WTC11 (cell line): Measurements from ENCODE around the gene GPR157. TPM values are rescaled to one million over a fixed set of nuclear protein-coding genes. Genes with fewer than 3 reads are reported as not detected.
A peak's percentile ranks its signal among the peaks of the same experiment; 100 is the strongest.

Experiments
- ATAC-seq: fragments of 200-7000 bp; cut with Tn5 transposase; 2 replicates; pipeline ENCODE4 v1.10.0; 2021; ENCODE audit warnings: mild to moderate bottlenecking, moderate library complexity
- Bru-seq: library from RNA; stranded (reverse); fragments of 400-500 nt; gene quantifications from one replicate; lab custom pipeline; 2021; lab: Mats Ljungman, UMichigan
- CTCF ChIA-PET: fragments of 300-600 bp; sonication (Branson Sonifier 250); formaldehyde crosslinking; loops from one replicate; lab custom pipeline; 2021; ENCODE audit warnings: antibody characterized with exemption; lab: Charles Lee
- POLR2A ChIA-PET: fragments of 350-600 bp; sonication (Branson Sonifier 250); formaldehyde crosslinking; loops from one replicate; lab custom pipeline; 2021; ENCODE audit warnings: antibody characterized with exemption; lab: Charles Lee
- DNase-seq: peaks from one replicate; pipeline ENCODE4 v3.0.0; 2021; ENCODE audit warnings: low spot score
- H3K27ac Mint-ChIP-seq: 2 replicates; pipeline ENCODE4 v1.8.0; 2021; ENCODE audit warnings: mixed read lengths
- H3K27me3 Mint-ChIP-seq: 2 replicates; pipeline ENCODE4 v1.8.0; 2021; ENCODE audit warnings: low read depth, mild to moderate bottlenecking, moderate library complexity, mixed read lengths
- H3K36me3 Mint-ChIP-seq: 2 replicates; pipeline ENCODE4 v1.8.0; 2021; ENCODE audit warnings: mixed read lengths
- H3K4me1 Mint-ChIP-seq: 2 replicates; pipeline ENCODE4 v1.8.0; 2022; ENCODE audit warnings: mixed read lengths
- H3K4me3 Mint-ChIP-seq: 2 replicates; pipeline ENCODE4 v1.8.0; 2021; ENCODE audit warnings: mild to moderate bottlenecking, moderate library complexity, mixed read lengths
- H3K9me3 Mint-ChIP-seq: 2 replicates; pipeline ENCODE4 v1.8.0; 2021; ENCODE audit warnings: mixed read lengths
- ARID4B ChIP-seq: sonication (generic); formaldehyde crosslinking; IDR thresholded peaks from 2 replicates; pipeline ENCODE4 v1.8.0; 2023; ENCODE audit warnings: missing genetic modification reagents, mild to moderate bottlenecking, borderline replicate concordance
- ETV6 ChIP-seq: sonication (generic); formaldehyde crosslinking; IDR thresholded peaks from 2 replicates; pipeline ENCODE4 v1.8.1; 2022; ENCODE audit warnings: mild to moderate bottlenecking, missing genetic modification reagents
- GABPB1 ChIP-seq: sonication (generic); formaldehyde crosslinking; IDR thresholded peaks from 2 replicates; pipeline ENCODE4 v1.8.1; 2023; ENCODE audit warnings: mild to moderate bottlenecking, missing genetic modification reagents
- HMGXB4 ChIP-seq: sonication (generic); formaldehyde crosslinking; IDR thresholded peaks from 2 replicates; pipeline ENCODE4 v1.8.1; 2023; ENCODE audit warnings: mild to moderate bottlenecking, moderate library complexity, missing genetic modification reagents
- JAZF1 ChIP-seq: fragments of 250-450 bp; sonication (Bioruptor Pico); IDR thresholded peaks from 2 replicates; pipeline ENCODE4 v1.9.0; 2021; ENCODE audit warnings: moderate library complexity, mild to moderate bottlenecking, inconsistent platforms
- KAT7 ChIP-seq: sonication (generic); formaldehyde crosslinking; IDR thresholded peaks from 2 replicates; pipeline ENCODE4 v1.8.1; 2023; ENCODE audit warnings: missing genetic modification reagents, mild to moderate bottlenecking, borderline replicate concordance
- NFYB ChIP-seq: sonication (generic); formaldehyde crosslinking; conservative IDR thresholded peaks from 2 replicates; pipeline ENCODE4 v1.8.0; 2022; ENCODE audit warnings: low read depth, missing genetic modification reagents
- NR1H2 ChIP-seq: sonication (generic); formaldehyde crosslinking; IDR thresholded peaks from 2 replicates; pipeline ENCODE4 v1.9.0; 2021; ENCODE audit warnings: mild to moderate bottlenecking, moderate library complexity, missing genetic modification reagents
- NR2C2 ChIP-seq: sonication (generic); formaldehyde crosslinking; IDR thresholded peaks from 2 replicates; pipeline ENCODE4 v1.8.0; 2022; ENCODE audit warnings: mild to moderate bottlenecking, missing genetic modification reagents
- PRDM15 ChIP-seq: sonication (generic); formaldehyde crosslinking; IDR thresholded peaks from 2 replicates; pipeline ENCODE4 v1.8.0; 2022; ENCODE audit warnings: missing genetic modification reagents
- RELA ChIP-seq: sonication (generic); formaldehyde crosslinking; IDR thresholded peaks from 2 replicates; pipeline ENCODE4 v1.8.1; 2022; ENCODE audit warnings: missing genetic modification reagents, mild to moderate bottlenecking, borderline replicate concordance
- SP1 ChIP-seq: sonication (generic); formaldehyde crosslinking; conservative IDR thresholded peaks from 2 replicates; pipeline ENCODE4 v1.8.1; 2022; ENCODE audit warnings: missing genetic modification reagents
- ZNF671 ChIP-seq: fragments of 250-450 bp; sonication (Bioruptor Pico); IDR thresholded peaks from 2 replicates; pipeline ENCODE4 v1.8.0; 2021; ENCODE audit warnings: mild to moderate bottlenecking
- long read RNA-seq, 3 experiments: library from RNA in 1 of 3; library from capped mRNA in 1 of 3; library from polyadenylated mRNA in 1 of 3; unstranded in 2 of 3; stranded (forward) in 1 of 3; transcript quantifications; one replicate each; pipeline ENCODE4 v2.0.0, GENCODE V29; 2021
- total RNA-seq: library from RNA; stranded (reverse); gene quantifications from 3 replicates; pipeline ENCODE4 v1.2.3, GENCODE V29; 2021
- TF ChIP-seq, protein P1 (sequence below): sonication (generic); formaldehyde crosslinking; IDR thresholded peaks from 2 replicates; pipeline ENCODE4 v1.8.1; 2023; ENCODE audit warnings: mild to moderate bottlenecking, missing genetic modification reagents, moderate library complexity
- TF ChIP-seq, protein P2 (sequence below): sonication (generic); formaldehyde crosslinking; IDR thresholded peaks from 2 replicates; pipeline ENCODE4 v1.8.1; 2022; ENCODE audit warnings: mild to moderate bottlenecking, moderate library complexity, missing genetic modification reagents
- TF ChIP-seq, protein P3 (sequence below): fragments of 250-450 bp; sonication (Bioruptor Pico); conservative IDR thresholded peaks from 2 replicates; pipeline ENCODE4 v1.9.0; 2021; ENCODE audit warnings: mild to moderate bottlenecking
- TF ChIP-seq, protein P4 (sequence below): fragments of 250-450 bp; sonication (Bioruptor Pico); IDR thresholded peaks from 2 replicates; pipeline ENCODE4 v1.9.0; 2021; ENCODE audit warnings: moderate library complexity, mild to moderate bottlenecking, inconsistent platforms, borderline replicate concordance
- TF ChIP-seq, protein P5 (sequence below): sonication (generic); formaldehyde crosslinking; IDR thresholded peaks from 2 replicates; pipeline ENCODE4 v1.8.1; 2022; ENCODE audit warnings: low read depth, mild to moderate bottlenecking, moderate library complexity, missing genetic modification reagents, borderline replicate concordance

The GPR157 gene
- total RNA-seq (3.4 to 9.6 TPM (median 6.0 TPM) in 3 replicates), Bru-seq, nascent RNA (percentile 42 among the genes with signal in this experiment)
- long read RNA-seq, experiment 1, partial matches to known transcripts, result 0 of 5 reads
- long read RNA-seq, experiment 1, other reads (novel, unspliced or antisense), result 5 of 5 reads
- long read RNA-seq, experiment 2, partial matches to known transcripts, result 0 of 5 reads
- long read RNA-seq, experiment 2, other reads (novel, unspliced or antisense), result 5 of 5 reads
- long read RNA-seq, experiment 3, result 0 reads

- H3K4me3 Mint-ChIP-seq, result peak within 1 kb of the TSS; percentile 86
- peaks cover 18% of the 10 kb centered on the region for H3K4me1 Mint-ChIP-seq
- ChIA-PET POLR2A (no interaction called here), CTCF (interaction anchor here (0.5 to 3.9 kb wide), 12 partner anchors 13 to 719 kb away, joined by 3 to 33 read pairs (median 6); partner anchors contain the start of gene H6PD)
- peak; percentile 87 for DNase-seq
- ATAC-seq, result peak; percentile 89
- no peaks in the 10 kb centered on the region; the same call in 1 of the 2 replicates for H3K9me3 Mint-ChIP-seq
- H3K36me3 Mint-ChIP-seq, result no peaks in the 10 kb centered on the region
- peaks cover 14% of the 10 kb centered on the region for H3K27me3 Mint-ChIP-seq
- H3K27ac Mint-ChIP-seq, result no peak within 1 kb of the TSS; the same call in 1 of the 2 replicates
- 0 out of 2 replicates have a peak, but pooled peaks have one; percentile 51 for TF ChIP-seq KAT7 (CRISPR knock-in tag)
- TF ChIP-seq JAZF1, result no peak
- TF ChIP-seq, protein P1, sequence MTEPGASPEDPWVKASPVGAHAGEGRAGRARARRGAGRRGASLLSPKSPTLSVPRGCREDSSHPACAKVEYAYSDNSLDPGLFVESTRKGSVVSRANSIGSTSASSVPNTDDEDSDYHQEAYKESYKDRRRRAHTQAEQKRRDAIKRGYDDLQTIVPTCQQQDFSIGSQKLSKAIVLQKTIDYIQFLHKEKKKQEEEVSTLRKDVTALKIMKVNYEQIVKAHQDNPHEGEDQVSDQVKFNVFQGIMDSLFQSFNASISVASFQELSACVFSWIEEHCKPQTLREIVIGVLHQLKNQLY, result no peak
- TF ChIP-seq NFYB (CRISPR knock-in tag), result no peak
- TF ChIP-seq NR2C2, result no peak
- TF ChIP-seq NR1H2 (CRISPR knock-in tag), result no peak
- TF ChIP-seq, protein P2, sequence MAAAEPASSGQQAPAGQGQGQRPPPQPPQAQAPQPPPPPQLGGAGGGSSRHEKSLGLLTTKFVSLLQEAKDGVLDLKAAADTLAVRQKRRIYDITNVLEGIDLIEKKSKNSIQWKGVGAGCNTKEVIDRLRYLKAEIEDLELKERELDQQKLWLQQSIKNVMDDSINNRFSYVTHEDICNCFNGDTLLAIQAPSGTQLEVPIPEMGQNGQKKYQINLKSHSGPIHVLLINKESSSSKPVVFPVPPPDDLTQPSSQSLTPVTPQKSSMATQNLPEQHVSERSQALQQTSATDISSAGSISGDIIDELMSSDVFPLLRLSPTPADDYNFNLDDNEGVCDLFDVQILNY (CRISPR knock-in tag), result peak; percentile 45; the same call in 1 of the 2 replicates
- no peak for TF ChIP-seq ARID4B (CRISPR knock-in tag)
- TF ChIP-seq, protein P3, sequence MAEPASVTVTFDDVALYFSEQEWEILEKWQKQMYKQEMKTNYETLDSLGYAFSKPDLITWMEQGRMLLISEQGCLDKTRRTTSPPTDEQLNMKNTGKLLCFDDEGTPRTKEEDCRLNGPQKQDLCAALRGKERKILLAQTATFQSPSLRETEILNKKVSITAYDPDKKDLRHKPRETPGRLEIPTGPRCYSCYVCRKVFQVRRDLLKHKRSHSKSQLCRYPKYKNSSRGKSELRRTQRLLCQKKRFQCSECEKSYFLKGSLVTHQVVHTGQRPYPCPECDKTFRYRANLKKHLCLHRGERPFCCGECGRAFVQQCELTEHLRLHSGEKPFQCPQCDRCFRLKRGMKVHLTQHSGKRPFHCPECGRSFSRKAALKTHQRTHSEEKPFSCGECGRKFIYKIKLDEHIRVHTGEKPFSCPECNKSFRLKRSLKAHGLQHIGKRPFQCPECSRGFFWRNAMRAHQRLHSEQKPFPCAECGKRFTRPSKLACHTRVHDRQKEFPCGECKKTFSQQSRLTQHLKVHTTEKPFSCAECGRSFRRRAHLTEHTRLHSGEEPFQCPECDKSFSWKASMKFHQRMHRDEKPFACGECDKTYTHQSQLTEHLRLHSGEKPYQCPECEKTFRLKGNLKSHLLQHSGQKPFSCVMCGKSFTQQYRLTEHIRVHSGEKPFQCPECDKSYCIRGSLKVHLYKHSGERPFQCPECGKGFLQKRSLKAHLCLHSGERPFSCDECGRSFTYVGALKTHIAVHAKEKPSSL (CRISPR knock-in tag), result no peak
- no peak for TF ChIP-seq RELA (CRISPR knock-in tag)
- TF ChIP-seq GABPB1 (CRISPR knock-in tag), result no peak
- TF ChIP-seq ETV6 (CRISPR knock-in tag), result no peak
- TF ChIP-seq, protein P4, sequence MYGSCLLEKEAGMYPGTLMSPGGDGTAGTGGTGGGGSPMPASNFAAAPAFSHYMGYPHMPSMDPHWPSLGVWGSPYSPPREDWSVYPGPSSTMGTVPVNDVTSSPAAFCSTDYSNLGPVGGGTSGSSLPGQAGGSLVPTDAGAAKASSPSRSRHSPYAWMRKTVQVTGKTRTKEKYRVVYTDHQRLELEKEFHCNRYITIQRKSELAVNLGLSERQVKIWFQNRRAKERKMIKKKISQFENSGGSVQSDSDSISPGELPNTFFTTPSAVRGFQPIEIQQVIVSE, result no peak
- TF ChIP-seq HMGXB4 (CRISPR knock-in tag), result no peak; the same call in 1 of the 2 replicates
- TF ChIP-seq, protein P5, sequence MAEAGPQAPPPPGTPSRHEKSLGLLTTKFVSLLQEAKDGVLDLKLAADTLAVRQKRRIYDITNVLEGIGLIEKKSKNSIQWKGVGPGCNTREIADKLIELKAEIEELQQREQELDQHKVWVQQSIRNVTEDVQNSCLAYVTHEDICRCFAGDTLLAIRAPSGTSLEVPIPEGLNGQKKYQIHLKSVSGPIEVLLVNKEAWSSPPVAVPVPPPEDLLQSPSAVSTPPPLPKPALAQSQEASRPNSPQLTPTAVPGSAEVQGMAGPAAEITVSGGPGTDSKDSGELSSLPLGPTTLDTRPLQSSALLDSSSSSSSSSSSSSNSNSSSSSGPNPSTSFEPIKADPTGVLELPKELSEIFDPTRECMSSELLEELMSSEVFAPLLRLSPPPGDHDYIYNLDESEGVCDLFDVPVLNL (CRISPR knock-in tag), result no peak
- no peak for TF ChIP-seq SP1 (CRISPR knock-in tag)
- no peak for TF ChIP-seq ZNF671 (CRISPR knock-in tag)
- TF ChIP-seq PRDM15 (CRISPR knock-in tag), result no peak
Observed at GRCh38 chr1:9128520-9129265, at the start of gene GPR157. Gene GPR157, minus strand, starts transcription at chr1:9129102. Its CDS starts 75 bp downstream, at chr1:9129027.
